HG02588 (cell line): ENCODE results near the gene WNT7A.

ENCODE experiments used
- ATAC-seq: cut with Tn5 transposase; IDR thresholded peaks from one replicate; pipeline ENCODE4 v1.9.1; 2021; ENCODE audit warnings: mild to moderate bottlenecking, moderate library complexity; ENCODE audit not compliant: unreplicated experiment

Gene WNT7A

DNA sequence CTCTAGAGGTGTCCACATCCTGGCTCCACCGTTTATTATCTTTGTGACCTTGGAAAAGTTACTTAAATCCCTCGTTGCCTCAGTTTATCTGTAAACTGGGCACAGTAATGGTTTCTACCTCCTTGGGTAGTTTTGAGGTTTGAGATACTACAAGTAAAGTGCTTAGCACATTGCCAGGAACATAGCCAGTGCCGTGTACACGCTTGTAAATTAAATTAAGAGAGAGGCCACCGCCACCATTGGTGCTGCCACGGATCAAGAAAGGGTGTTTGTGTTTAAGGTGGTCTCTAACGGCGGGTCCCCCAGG lies 5.8 kb upstream of the WNT7A start:
- ATAC-seq: no peak

DNA sequence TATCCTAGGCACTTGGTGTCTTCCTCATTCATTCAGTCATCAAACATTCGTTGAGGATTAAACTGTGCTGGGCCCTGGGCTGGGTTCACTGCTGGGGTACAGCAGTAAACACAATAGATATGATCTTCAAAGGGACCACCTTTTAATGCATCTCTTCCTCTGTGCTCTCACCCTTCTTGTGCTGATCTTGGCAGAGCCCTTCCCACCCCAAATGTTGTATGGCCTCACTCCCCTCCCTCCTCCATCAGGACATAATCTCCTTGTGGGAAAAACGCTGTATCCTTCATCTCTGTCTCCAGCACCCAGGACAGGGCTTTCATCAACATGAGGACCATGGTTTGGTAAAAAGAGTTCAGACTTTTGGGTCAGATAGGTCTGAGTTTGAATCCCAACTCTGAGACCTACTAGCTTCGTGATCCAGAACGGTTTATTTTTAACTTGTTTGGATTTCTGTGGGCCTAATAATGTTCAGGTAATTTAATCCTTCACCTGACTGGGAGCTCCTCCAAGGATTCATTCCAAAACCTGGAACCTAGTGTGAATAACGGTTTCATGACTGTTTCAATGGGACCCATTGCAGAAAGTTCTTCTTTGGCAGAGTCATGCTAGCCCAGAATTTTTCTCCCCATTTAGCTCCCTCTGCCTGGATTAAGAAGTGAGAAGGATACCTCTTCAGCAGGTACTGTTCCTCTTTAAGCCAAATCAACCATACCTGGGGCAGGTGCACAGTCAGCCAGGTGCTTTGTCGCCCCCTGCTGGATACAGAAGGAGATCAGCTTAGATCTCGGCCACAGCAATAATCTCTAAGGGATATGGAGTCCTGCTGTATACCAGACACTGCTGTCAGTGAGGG lies 5.2 kb upstream of the WNT7A start:
- ATAC-seq: no peak

DNA sequence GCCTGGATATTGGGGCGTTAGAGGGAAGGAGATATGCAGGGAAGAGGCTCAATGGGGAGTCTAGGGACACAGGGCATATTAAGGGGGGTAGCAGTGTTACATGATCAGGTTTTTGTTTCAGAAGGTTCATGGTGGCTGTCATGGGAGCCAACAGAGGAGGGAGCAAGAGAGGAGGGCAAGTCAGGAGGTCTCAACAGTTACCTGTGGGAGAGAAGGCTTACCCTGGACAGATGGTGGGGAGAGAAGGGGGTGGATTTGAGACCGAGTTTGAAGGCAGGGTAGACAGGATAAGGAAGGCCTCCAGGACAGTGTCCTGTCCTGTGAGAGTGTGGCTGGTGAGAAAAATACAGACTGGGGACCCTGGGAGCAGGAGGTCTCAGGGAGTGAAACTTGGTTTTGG lies 3.8 kb upstream of the WNT7A start:
- no peak for ATAC-seq

DNA sequence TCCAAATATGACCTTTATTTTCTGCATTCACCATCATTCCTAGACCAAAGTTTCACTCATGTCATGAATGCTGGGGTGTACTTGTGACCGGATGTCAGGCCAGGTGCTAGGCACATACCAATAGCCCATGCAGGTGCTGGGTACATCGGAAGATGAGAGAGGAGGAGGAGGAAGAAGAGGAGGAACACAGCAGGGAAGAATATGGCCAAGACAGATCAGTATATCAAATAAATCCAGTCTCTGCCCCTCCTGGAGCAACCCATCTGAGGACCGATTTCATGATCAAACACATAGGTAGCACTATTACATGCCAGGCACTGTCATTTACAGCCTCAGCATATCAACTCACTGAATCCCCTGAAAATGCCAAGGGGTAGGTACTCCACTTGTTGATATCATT lies 3.0 kb upstream of the WNT7A start:
- no peak for ATAC-seq

DNA sequence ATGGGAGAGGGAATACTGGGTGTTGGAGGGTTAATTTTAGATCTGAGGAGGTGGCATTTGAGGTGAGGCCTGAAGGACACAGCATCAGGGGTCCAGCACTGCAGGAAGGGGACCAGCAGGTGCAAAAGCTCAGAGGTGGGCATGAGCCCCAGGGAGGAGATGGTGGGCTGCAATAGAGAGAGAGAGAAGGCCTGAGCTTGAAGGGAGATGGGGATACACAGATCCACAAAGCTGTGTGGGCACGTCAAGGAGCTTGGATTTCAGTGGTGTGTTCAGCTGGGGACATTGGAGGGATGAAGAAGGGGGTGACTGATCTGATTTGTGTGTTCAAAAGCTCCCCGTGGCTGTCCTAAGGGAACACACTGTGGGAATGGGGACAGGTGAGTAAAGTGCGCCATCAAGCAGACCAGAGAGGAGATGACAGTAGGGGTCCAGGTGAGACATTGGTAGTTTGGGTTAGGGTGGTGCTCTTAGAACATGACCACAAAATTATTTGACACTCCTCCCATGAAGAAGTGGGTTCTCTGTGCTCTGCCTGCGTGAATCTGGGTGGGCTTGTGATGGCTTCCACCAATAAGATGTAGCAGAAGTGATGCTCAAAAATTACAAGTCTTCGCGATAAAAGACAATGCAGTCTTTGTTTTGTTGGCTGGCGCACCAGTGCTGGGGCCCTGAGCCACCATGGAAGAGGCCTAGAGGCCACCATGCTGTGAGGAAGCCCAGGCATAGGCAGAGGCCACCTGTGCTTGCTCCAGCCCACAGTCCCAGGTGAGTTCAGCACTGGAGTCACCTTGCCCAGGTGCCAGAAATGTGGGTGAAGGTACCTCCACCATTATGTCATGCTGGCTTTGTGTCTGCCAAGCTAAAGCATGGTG lies 1.9 kb upstream of the WNT7A start:
- ATAC-seq: no peak

DNA sequence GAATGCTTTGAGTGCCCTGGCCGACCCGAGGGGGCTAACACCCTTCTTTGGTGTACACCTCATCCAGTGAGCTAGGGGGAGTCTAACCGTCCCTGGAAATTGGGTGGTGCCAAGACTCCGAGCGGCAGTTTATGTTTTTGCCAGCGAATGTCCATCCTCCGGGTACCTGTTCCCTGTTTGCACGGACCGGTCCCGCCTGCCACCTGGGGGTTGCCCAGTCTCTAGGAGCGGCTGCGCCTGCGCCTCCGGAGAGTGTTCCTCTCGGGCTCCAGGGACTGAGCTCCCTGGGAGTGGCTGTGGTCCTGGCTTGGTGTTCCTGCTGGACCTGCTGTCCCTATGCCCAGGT lies 913 bp upstream of the WNT7A start:
- ATAC-seq: no peak

DNA sequence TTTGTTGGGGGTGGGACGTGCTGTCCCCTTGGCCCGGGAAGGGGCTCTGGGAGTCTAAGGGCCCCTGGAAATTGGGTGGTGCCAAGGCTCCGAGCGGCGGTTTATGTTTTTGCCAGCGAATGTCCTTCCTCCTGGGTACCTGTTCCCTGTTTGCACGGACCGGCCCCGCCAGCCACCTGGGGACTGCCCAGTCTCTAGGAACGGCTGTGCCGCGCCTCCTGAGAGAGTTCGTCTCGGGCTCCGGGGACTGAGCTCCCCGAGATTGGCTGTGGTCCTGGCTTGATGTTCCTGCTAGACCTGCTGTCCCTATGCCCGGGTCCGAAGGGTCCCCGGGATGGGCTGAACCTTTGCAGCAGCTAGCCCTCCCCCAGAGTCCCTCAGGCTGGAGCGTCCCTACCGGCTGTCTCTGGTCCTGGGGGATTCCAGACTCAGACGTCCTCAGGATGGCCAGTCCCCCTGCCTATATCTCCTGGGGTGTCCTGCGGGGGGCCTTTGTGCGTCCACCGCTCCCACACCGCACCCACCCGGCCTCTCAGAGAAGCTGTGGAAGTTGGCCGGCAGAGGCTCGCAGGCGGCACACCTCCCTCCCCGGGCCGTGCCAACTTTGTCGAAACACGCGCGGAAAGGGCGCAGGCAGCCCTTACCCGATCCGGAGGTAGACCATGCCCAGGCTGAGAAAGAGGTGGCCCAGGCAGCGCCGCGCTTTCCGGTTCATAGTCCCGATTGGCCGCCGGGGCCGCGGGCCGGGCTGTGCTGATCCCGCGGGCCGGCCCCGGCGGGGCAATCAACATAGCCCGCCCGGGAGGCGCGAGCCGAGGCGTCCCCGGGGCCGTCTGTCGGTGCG lies 547 bp downstream of the WNT7A start:
- ATAC-seq: no peak

DNA sequence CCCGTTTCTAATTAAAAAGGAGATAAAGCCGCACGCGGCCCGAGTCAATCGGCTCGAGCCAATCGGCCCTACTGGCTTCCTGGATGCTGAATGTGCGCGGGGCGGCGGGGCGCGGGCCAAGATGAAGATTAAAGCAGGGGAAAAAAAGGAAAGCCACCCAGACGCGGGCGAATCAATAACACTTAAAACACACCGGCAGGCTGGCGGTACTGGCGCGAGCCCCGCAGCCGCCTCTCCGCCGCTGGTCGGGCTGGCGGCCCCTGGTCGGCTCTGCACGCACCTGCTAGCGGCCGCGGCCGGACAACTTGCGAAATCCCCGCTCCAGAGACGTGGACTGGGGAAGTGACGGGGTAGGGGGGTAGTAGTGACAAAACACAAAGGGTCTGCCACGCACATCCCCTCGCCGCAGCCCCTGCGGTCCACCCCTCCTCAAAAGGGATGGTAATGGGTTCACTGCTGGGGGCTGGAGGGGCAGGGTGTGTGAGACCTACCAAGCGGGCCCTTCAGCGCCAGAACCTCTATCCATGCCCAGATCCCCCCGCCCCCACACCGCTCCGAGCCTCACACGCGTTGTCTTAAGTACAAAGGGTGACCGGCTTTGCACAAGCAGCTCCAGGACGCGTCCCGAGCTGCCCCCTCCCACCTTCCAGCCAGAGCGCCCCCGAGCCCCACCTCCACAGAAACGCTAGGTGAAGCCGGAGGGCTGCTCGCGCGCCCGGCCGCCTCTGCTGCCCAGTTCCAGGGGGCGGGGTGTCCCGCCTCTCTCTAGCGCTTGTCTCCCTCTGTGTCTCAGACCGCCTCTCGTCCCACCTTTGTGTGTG lies 1.4 kb downstream of the WNT7A start:
- no peak for ATAC-seq

DNA sequence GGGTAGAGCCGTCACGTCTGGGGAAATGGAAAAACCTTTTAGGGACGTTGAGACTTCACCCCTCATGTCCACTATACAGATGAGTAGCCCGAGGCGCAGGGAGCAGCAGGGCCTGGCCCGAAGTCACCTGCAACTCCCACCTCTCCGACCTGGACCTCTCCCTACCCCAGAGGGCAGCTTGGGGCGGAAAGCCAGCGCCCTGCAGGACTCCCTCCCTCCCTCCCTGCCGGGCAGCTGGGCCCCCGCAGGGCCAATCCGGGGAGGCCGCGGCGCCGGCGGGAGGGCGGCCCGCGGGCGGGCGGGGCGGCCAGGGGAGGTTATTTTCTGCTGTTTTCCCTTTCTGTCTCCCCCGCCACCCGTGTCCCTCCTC lies 2.0 kb downstream of the WNT7A start:
- no peak for ATAC-seq

DNA sequence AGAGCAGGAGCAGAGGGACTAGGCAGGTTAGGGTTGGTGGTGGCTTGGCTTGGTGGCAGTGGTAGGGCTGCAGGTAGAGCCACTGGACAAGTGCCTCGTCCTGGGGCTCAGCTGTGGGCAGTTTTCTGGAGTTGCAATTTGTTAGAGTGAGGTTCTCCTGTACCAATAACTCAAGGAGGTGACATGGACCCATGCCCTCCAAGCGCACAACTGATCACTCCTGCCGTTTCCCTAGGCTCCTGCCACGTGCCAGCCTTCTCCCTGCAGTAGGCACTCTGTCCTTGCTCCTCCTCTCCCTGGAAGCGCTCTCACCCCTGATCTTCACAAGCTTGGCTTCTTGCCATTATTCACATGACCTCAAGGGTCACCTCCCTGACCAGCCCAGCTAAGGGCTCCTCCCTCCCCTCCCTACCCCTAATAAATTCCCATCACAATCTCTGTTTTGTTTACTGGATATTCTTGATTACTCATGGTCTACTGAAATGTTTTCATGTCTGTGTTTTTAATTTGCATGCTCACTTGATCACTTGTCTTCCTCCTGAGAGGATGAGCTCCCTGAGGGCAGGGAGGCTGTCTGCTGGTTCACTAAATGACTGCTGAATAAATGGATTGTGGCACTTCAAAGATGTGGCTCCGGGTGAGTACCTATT lies 3.3 kb downstream of the WNT7A start:
- ATAC-seq: no peak

DNA sequence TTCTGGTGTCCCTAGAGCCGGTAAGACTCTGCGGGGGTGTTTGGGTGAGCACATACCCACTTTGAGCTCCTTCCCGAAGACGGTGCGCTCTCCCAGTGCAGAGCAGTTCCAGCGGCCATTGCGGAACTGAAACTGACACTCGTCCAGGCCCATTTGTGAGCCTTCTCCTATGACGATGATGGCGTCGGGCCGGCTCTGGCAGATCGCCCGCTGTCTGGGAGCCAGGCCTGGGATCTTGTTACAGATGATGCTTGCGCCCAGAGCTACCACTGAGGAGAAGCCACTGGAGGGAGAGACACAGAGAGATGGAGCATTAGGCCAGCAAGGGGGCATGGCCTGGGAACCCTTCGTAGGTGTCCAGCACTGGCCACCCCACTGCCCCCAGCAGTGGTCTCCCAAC lies 5.0 kb downstream of the WNT7A start:
- ATAC-seq: no peak

DNA sequence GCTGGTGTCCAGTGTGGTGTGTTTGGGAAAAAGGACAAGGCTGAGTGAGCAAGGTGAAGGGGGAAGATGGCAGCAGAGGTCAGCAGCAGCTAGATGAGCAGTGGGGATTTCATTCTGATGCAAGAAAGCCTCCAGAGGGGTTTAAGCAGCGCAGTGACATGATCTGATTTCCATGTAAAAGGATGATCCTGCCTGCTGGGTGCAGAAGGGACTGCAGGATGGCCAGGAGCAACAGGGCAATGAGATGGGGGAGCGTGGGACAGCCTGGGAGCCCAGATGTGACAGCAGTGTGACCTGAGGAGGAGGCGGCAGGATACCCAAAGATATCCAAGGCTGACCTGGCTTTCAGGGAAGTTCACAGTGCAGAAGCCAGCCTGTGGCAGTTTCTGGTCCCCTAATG lies 6.1 kb downstream of the WNT7A start:
- no peak for ATAC-seq

DNA sequence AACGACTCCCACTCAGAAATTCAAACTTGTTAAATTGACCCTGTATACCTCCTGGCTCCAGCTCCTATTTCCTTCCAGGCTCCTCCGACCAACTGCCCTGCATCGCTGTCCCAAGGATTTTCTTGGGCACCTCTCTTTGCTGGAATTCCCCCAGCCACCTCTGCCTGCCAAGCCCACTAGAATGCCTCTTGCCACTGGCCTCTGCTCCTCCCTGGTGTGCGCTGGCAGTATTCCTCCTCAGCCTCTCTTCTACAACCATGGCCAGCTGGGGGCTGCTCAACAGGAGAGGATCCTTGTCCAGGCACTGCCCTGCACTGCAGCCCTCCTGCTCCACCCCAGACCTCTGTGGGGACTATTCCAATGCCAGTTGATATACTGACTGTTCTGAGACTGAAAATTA lies 7.4 kb downstream of the WNT7A start:
- ATAC-seq: no peak

DNA sequence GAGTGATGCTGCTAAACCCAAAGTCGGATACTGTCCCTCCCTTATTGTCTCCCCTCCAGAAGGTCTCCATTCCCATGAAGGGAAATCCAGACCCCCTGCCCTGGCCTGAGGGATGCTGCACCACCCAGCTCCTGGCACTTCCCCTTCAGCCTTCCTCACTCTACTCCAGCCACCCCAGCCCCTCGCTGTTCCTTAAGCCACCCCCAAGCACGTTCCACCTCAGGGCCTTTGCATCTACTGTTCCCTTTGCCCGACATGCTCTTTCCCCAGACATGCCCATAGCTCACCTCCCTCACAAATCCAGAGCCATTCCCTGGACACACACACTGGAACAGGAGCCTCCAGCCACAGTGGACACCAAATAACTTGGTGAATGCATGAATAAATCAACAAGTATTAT lies 8.1 kb downstream of the WNT7A start:
- no peak for ATAC-seq

DNA sequence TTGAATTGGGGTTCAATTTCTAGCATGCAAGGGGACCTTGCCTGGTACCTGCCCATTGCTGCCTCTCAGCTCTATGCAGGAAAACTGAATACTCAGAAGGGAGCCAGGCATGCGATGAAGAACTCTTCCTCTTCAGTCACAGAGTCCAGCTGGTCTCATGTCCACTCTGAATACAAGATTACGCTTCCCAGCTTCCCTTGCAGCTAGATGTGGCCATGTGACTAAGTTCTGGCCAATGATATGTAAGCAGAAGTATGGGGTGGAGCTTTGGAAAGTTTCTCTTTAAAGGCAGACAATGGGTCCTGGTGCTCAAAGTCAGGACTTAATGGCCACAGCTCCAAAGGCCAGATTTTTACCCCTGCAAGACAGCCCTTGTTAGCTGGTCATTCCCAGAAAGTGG lies 9.0 kb downstream of the WNT7A start:
- no peak for ATAC-seq

DNA sequence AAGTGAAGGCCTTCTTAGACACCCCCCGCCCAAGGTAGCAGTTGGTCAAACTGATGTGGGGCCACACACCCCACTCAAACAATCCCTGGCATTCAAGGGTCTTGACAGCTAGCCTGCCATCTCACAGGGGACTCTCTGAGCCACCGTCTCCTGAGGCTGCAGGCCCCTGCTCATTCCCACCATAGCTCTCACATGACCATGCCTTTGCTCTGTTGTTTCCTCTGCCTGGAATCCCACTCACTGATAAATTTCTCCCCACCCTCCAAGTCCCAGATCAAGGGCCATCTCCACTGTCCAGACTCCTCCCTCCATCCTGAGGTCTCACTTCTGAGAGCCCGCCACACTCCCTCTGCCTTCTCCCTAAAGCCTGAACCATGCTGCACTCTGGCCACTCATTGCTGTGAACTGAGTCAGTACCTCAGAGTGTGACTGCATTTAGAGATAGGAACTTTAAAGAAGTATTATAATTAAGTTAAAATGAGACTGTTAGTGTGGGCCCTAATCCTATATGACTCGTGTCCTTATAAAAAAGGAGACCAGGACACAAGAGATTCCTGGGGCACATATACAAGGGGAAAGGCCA lies 10.0 kb downstream of the WNT7A start:
- no peak for ATAC-seq

DNA sequence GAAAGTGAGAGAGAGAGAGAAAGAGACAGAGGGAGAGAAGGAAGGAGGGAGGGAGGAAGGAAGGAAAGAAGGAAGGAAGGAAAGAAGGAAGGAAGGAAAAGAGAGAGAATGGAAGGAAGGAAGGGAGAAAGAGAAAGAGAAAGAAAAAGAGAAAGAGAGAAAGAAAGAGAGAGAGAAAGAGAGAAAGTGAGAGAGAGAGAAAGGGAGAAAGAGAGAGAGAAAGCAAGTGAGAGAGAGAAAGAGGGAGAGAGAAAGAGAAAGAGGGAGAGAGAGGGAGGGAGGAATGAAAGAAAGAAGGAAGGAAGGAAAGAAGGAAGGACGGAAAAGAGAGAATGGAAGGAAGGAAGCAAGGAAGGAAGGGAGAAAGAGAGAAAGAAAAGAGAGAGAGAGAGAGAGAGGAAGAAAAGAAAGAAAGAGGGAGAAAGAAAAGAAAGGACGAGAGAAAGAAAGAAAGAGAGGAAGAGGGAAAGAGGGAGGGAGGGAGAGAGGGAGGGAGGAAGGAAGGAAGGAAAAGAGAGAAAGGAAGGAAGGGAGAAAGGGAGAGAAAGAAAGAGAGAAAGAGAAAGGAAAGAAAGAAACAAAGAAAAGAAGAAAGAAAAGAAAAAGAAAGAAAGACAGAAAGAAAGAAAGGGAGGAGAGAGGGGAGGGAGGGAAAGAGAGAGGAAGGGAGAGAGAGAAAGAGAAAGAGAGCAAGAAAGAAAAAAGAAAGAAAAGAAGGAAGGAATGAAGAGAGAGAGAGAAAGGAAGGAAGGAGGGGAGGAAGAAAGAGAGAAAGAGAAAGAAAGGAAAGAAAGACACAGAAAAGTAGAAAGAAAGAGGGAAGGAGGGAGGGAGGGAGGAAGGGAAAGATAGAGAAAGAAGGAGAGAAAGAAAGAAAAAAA lies 10.8 kb downstream of the WNT7A start:
- ATAC-seq: no peak

DNA sequence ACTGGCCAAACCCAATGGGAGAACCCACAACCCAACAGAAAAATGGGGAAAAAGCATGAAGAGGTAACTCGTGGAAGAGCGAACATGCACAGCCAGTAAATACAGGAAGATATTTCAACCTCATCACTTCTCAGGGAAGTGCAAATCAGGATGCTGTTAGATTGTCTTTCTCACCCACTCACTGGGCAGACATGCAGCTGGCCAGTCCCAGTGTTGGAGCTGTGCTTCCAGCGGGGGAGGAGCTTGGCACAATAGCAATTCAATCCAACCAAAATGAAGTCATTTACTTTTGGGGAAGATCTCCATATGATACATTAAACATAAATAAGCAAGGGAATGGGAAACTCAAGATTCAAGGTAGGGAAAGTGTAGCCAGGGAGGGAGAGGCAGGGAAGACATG lies 12.1 kb downstream of the WNT7A start:
- ATAC-seq: no peak
